HepG2 (cell line): ENCODE results near the gene STRN3. TPM values are rescaled to one million over a fixed set of nuclear protein-coding genes. Genes with fewer than 3 reads are reported as not detected.

ENCODE experiments used
- ATAC-seq: fragments of 200-7000 bp; cut with Tn5 transposase; 3 replicates; pipeline ENCODE4 v1.9.1; 2020; ENCODE audit warnings: mild to moderate bottlenecking, moderate library complexity
- BruUV-seq: library from RNA; stranded (reverse); fragments of 400-500 nt; replicated peaks from 2 replicates; lab custom pipeline; 2021; lab: Mats Ljungman, UMichigan
- CTCF ChIA-PET: fragments of 300-600 bp; formaldehyde crosslinking; extraction: SDS; loops from one replicate; lab custom pipeline; 2021; ENCODE audit warnings: low total read pairs, inconsistent platforms, low intra/inter-chr PET ratio; lab: Yijun Ruan, JAX
- POLR2A ChIA-PET: fragments of 350-600 bp; sonication (Branson Sonifier 250); formaldehyde crosslinking; loops from one replicate; lab custom pipeline; 2020; ENCODE audit warnings: antibody characterized with exemption, inconsistent platforms; lab: Yijun Ruan, JAX
- DNase-seq: peaks from one replicate; pipeline ENCODE4 v3.0.0-alpha.2; 2015; ENCODE audit warnings: low spot score
- FAIRE-seq: peaks from 3 replicates; lab custom pipeline; 2011; peaks lifted over from hg19 to GRCh38; lab: Jason Lieb, UNC
- H2AFZ ChIP-seq: one replicate; pipeline ENCODE4 v1.6.1; 2011; ENCODE audit warnings: low read length, inconsistent platforms
- H3K27ac ChIP-seq: fragments of 300-600 bp; 3 replicates; pipeline ENCODE4 v1.8.0; 2011; ENCODE audit warnings: mixed run types, mild to moderate bottlenecking, mixed read lengths, low read length, inconsistent platforms; ENCODE audit not compliant: insufficient read depth; ENCODE audit errors: extremely low read length
- H3K27me3 ChIP-seq, 2 experiments: fragments of 200-600 bp in 1 of 2; 2 replicates in 1 of 2; 3 replicates in 1 of 2; pipeline versions ENCODE4 v1.6.0 to v1.8.0; 2011; ENCODE audit warnings: low read length in 2 of 2, mild to moderate bottlenecking in 2 of 2, moderate library complexity in 2 of 2, inconsistent platforms in 1 of 2; ENCODE audit not compliant: insufficient read depth in 2 of 2, control insufficient read depth in 1 of 2
- H3K36me3 ChIP-seq, 2 experiments: fragments of 200-600 bp in 1 of 2; replicated peaks in 1 of 2; 2 replicates in 1 of 2; 3 replicates in 1 of 2; pipeline versions ENCODE4 v1.5.1 to v1.8.0; 2011; ENCODE audit warnings: low read length in 2 of 2, inconsistent platforms in 1 of 2; ENCODE audit not compliant: insufficient read depth in 2 of 2, control insufficient read depth in 1 of 2
- H3K4me1 ChIP-seq: 2 replicates; pipeline ENCODE4 v1.5.1; 2012; ENCODE audit warnings: low read length, inconsistent platforms; ENCODE audit not compliant: insufficient read depth
- H3K4me2 ChIP-seq: 2 replicates; pipeline ENCODE4 v1.6.0; 2011; ENCODE audit warnings: low read depth, low read length, inconsistent platforms
- H3K4me3 ChIP-seq, 3 experiments: fragments of 200-600 bp in 1 of 3; sonication (generic), shearing (Covaris generic) in 1 of 3; replicated peaks in 1 of 3; 2 replicates each; pipeline ENCODE4 v1.5.1; 2011 to 2016; ENCODE audit warnings: low read length in 3 of 3, inconsistent platforms in 2 of 3, low read depth in 2 of 3, mild to moderate bottlenecking in 2 of 3, control low read depth in 1 of 3, mixed read lengths in 1 of 3; ENCODE audit not compliant: insufficient read depth in 1 of 3
- H3K79me2 ChIP-seq: one replicate; pipeline ENCODE4 v1.6.1; 2011; ENCODE audit warnings: low read length, inconsistent platforms; ENCODE audit not compliant: insufficient read depth
- H3K9ac ChIP-seq: 2 replicates; pipeline ENCODE4 v1.6.0; 2011; ENCODE audit warnings: mild to moderate bottlenecking, low read depth, low read length, inconsistent platforms; ENCODE audit not compliant: insufficient read depth
- H3K9me3 ChIP-seq: 2 replicates; pipeline ENCODE4 v1.5.1; 2012; ENCODE audit warnings: mild to moderate bottlenecking, low read length
- H4K20me1 ChIP-seq: 2 replicates; pipeline ENCODE4 v1.6.0; 2011; ENCODE audit warnings: inconsistent platforms, mild to moderate bottlenecking, low read length, moderate library complexity; ENCODE audit not compliant: insufficient read depth
- ARID2 ChIP-seq: sonication (generic); formaldehyde crosslinking; IDR thresholded peaks from 2 replicates; pipeline ENCODE4 v1.8.1; 2022; ENCODE audit warnings: mild to moderate bottlenecking, missing genetic modification reagents, borderline replicate concordance
- ARID5B ChIP-seq: IDR thresholded peaks from 2 replicates; pipeline ENCODE4 v1.4.0; 2020; ENCODE audit warnings: mild to moderate bottlenecking, missing genetic modification reagents
- EED ChIP-seq: sonication (generic); formaldehyde crosslinking; IDR thresholded peaks from 2 replicates; pipeline ENCODE4 v1.5.0; 2020; ENCODE audit warnings: mild to moderate bottlenecking, missing genetic modification reagents
- GFI1 ChIP-seq: sonication (generic); formaldehyde crosslinking; IDR thresholded peaks from 2 replicates; pipeline ENCODE4 v1.5.0; 2020; ENCODE audit warnings: missing genetic modification reagents, mild to moderate bottlenecking, borderline replicate concordance
- HHEX ChIP-seq: IDR thresholded peaks from 2 replicates; pipeline ENCODE4 v1.6.1; 2016; ENCODE audit warnings: control low read depth
- KMT2A ChIP-seq: sonication (generic); formaldehyde crosslinking; IDR thresholded peaks from 2 replicates; pipeline ENCODE4 v1.4.0; 2020; ENCODE audit warnings: missing genetic modification reagents
- MAFK ChIP-seq, 2 experiments: IDR thresholded peaks in 1 of 2; conservative IDR thresholded peaks in 1 of 2; 2 replicates each; pipeline ENCODE4 v1.6.1; 2011; ENCODE audit warnings: improper control_type of control experiment in 2 of 2, low read length in 2 of 2
- PCBP1 ChIP-seq: fragments of 200-400 bp; formaldehyde crosslinking; IDR thresholded peaks from 2 replicates; pipeline ENCODE4 v1.6.1; 2017; ENCODE audit warnings: mild to moderate bottlenecking, low read depth, low read length, borderline replicate concordance
- RBM22 ChIP-seq: fragments of 200-400 bp; formaldehyde crosslinking; optimal IDR thresholded peaks from 2 replicates; pipeline ENCODE3; 2017; ENCODE audit warnings: mild to moderate bottlenecking, low read length, moderate library complexity
- SMYD3 ChIP-seq: sonication (generic); formaldehyde crosslinking; IDR thresholded peaks from 2 replicates; pipeline ENCODE4 v1.8.1; 2023; ENCODE audit warnings: mild to moderate bottlenecking, missing genetic modification reagents
- SP2 ChIP-seq: sonication (generic); formaldehyde crosslinking; IDR thresholded peaks from 2 replicates; pipeline ENCODE4 v1.5.1; 2020; ENCODE audit warnings: mild to moderate bottlenecking, missing genetic modification reagents
- TARDBP ChIP-seq: sonication (generic); formaldehyde crosslinking; IDR thresholded peaks from 2 replicates; pipeline ENCODE4 v1.8.0; 2022; ENCODE audit warnings: mild to moderate bottlenecking, missing genetic modification reagents
- THAP11 ChIP-seq: IDR thresholded peaks from 2 replicates; pipeline ENCODE4 v1.6.1; 2016; ENCODE audit warnings: missing biosample characterization, missing genetic modification reagents
- TOPORS ChIP-seq: sonication (generic); formaldehyde crosslinking; IDR thresholded peaks from 2 replicates; pipeline ENCODE4 v1.8.0; 2023; ENCODE audit warnings: mild to moderate bottlenecking, missing genetic modification reagents
- YEATS2 ChIP-seq: sonication (generic); formaldehyde crosslinking; IDR thresholded peaks from 2 replicates; pipeline ENCODE4 v1.4.0; 2020; ENCODE audit warnings: missing genetic modification reagents, borderline replicate concordance
- ZNF136 ChIP-seq: sonication (generic); formaldehyde crosslinking; IDR thresholded peaks from 2 replicates; pipeline ENCODE4 v1.8.1; 2022; ENCODE audit warnings: low read depth, mild to moderate bottlenecking, moderate library complexity, missing genetic modification reagents
- ZNF432 ChIP-seq: sonication (generic); formaldehyde crosslinking; IDR thresholded peaks from 2 replicates; pipeline ENCODE4 v1.5.0; 2020; ENCODE audit warnings: missing genetic modification reagents, mild to moderate bottlenecking, borderline replicate concordance
- ZSCAN31 ChIP-seq: sonication (generic); formaldehyde crosslinking; IDR thresholded peaks from 2 replicates; pipeline ENCODE4 v1.5.0; 2020; ENCODE audit warnings: low read depth, mild to moderate bottlenecking, missing genetic modification reagents
- WGBS: methylation state at CpG from one replicate; pipeline ENCODE4 v1.1.6; 2017; ENCODE audit warnings: low lambda C conversion rate; 5-methylcytosine and 5-hydroxymethylcytosine counted together
- in situ Hi-C: cut with HindIII; loops from 2 replicates; pipeline ENCODE4 v1.10.0; 2017; ENCODE audit warnings: low pct_unique_long_range_greater_than_20kb; ENCODE audit not compliant: extremely low pct_ligation_motif_present
- intact Hi-C: fragments of 100-400 bp; cut with micrococcal nuclease; formaldehyde crosslinking; loops from one replicate; pipeline ENCODE4 v1.10.0; 2022; ENCODE audit not compliant: unreplicated experiment
- polyA plus RNA-seq, 8 experiments: library from polyadenylated mRNA; depleted of rRNA in 3 of 8; stranded (reverse) in 7 of 8; unstranded in 1 of 8; fragments of >200 nt; fragmentation: Illumina TruSeq in 4 of 8; extraction: Trizol in 4 of 8; gene quantifications; 2 replicates each; pipeline versions ENCODE4 v1.2.1 to v1.2.3, GENCODE V29; 2011 to 2016; ENCODE audit warnings: low read depth in 4 of 8, missing spikeins in 1 of 8, mixed read lengths in 1 of 8; ENCODE audit not compliant: insufficient read depth in 1 of 8
- total RNA-seq, 5 experiments: library from RNA; depleted of rRNA; stranded (reverse); fragments of >200 nt; fragmentation: Illumina TruSeq; extraction: Trizol; gene quantifications; 2 replicates each; pipeline ENCODE4 v1.2.3, GENCODE V29; 2016; ENCODE audit warnings: low read depth in 1 of 5
- TF ChIP-seq, protein P1 (sequence below): sonication (generic); formaldehyde crosslinking; IDR thresholded peaks from 2 replicates; pipeline ENCODE4 v1.5.1; 2020; ENCODE audit warnings: missing genetic modification reagents, mild to moderate bottlenecking, borderline replicate concordance

STRN3 gene
- total and polyA plus RNA-seq, 2 of the 13 experiments (the other 11 are each of a cell fraction or from before 2014, with no cell fraction given): 49.4 to 123 TPM

DNA sequence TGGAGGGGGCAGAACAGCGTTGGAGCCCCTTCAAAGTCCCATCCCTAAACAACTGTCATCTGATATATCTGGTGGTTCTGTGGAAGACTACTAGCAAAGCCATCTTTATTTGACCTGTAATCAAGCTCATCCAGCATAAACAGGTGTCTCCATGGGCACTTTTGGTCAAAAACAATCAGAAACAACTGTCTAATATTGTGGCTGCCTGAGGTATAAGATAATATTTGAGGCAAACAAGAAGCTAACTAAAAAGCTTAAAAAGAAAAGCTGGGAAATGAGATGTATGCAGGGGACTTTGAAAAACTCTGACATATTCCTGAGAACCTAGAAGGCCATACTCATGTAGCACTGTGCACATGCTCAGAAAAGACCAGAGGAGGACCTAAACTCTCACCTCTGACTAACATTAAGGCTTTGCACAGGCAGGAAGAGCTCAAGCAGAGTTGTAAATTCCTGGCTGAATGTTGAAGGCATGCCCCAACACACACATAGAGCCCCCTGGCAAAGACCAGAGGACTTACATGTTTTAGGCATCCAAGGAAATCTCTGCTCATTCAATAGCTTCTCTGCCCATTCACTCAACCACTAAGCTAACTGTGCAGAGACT is 28.0 kb downstream of the STRN3 start:
- Histone ChIP-seq H4K20me1 (peaks cover 52% of the 10 kb centered on the region), H3K4me1 (peaks cover 8% of the 10 kb centered on the region), H3K9ac (no peak overlapping the region), H3K27me3 (no peaks in the 10 kb centered on the region), H3K4me2 (no peak overlapping the region), H3K36me3 (peaks cover 21 to 56% of the 10 kb centered on the region in 2 experiments), H3K4me3 (no peak overlapping the region), H2AFZ (no peak overlapping the region), H3K27ac (no peak overlapping the region), H3K79me2 (peaks cover 94% of the 10 kb centered on the region), H3K9me3 (peaks cover 18% of the 10 kb centered on the region)
- in situ Hi-C loops (no loop called here), intact Hi-C loops (no loop called here)
- CTCF ChIA-PET: no interaction called here
- DNase-seq (no peak), FAIRE-seq (no peak), ATAC-seq (peak; percentile 39)
- POLR2A ChIA-PET: interaction anchor here (1.0 to 1.2 kb wide), 1 partner anchor 28 kb away, joined by 3 to 6 read pairs; the partner anchor contains the start of gene STRN3
- WGBS: 95% methylated on average over 1 of the region's 1 CpG
- BruUV-seq: no TSS peak
- TF ChIP-seq GFI1 (CRISPR knock-in tag): peak; percentile 47; the same call in 1 of the 2 replicates
- 0 out of 2 replicates have a peak, but pooled peaks have one; percentile 52 for TF ChIP-seq ZSCAN31 (CRISPR knock-in tag)
- no peak for TF ChIP-seq EED (CRISPR knock-in tag)
- 0 out of 2 replicates have a peak, but pooled peaks have one; percentile 26 for TF ChIP-seq TOPORS (CRISPR knock-in tag)
- 0 out of 2 replicates have a peak, but pooled peaks have one; percentile 57 for TF ChIP-seq SMYD3 (CRISPR knock-in tag)
- TF ChIP-seq RBM22: peak; percentile 81
- TF ChIP-seq, protein P1, sequence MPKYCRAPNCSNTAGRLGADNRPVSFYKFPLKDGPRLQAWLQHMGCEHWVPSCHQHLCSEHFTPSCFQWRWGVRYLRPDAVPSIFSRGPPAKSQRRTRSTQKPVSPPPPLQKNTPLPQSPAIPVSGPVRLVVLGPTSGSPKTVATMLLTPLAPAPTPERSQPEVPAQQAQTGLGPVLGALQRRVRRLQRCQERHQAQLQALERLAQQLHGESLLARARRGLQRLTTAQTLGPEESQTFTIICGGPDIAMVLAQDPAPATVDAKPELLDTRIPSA (CRISPR knock-in tag): no peak
- no peak for TF ChIP-seq HHEX (CRISPR knock-in tag)
- 0 out of 2 replicates have a peak, but pooled peaks have one; percentile 52 for TF ChIP-seq ARID2 (CRISPR knock-in tag)
- 0 out of 2 replicates have a peak, but pooled peaks have one; percentile 41 for TF ChIP-seq KMT2A (CRISPR knock-in tag)
- TF ChIP-seq ARID5B (CRISPR knock-in tag): no peak
- TF ChIP-seq PCBP1: no peak
- peak; percentile 29; the same call in 1 of the 2 replicates for TF ChIP-seq TARDBP (CRISPR knock-in tag)
- peak; percentile 100 for TF ChIP-seq ZNF432 (CRISPR knock-in tag)
- peak; percentile 39; the same call in 1 of the 2 replicates for TF ChIP-seq ZNF136 (CRISPR knock-in tag)
- no peak for TF ChIP-seq SP2 (CRISPR knock-in tag)
- 0 out of 2 replicates have a peak, but pooled peaks have one; percentile 8 for TF ChIP-seq THAP11 (CRISPR knock-in tag)
- no peak for TF ChIP-seq MAFK (conservative IDR thresholded peaks at IDR 0.05 in 1 of 2, IDR thresholded peaks at IDR 0.05 in 1 of 2; ENCODE audit: low read length in 2 of 2)
- TF ChIP-seq YEATS2: no peak
